H1 (cell line): Measurements from ENCODE around the gene CNGB1. TPM values are rescaled to one million over a fixed set of nuclear protein-coding genes. Genes with fewer than 3 reads are reported as not detected.

Source experiments
- CTCF ChIA-PET: fragments of 300-600 bp; sonication (Branson Sonifier 250); formaldehyde crosslinking; loops from one replicate; lab custom pipeline; 2021; ENCODE audit not compliant: partially characterized antibody; lab: Charles Lee
- POLR2A ChIA-PET: fragments of 300-600 bp; sonication (Branson Sonifier 250); formaldehyde crosslinking; loops from one replicate; lab custom pipeline; 2021; ENCODE audit warnings: inconsistent platforms; ENCODE audit not compliant: partially characterized antibody; lab: Charles Lee
- DNase-seq, 2 experiments: peaks; one replicate each; pipeline versions ENCODE4 v3.0.0 to v3.0.0-alpha.2; 2010 to 2022; ENCODE audit warnings: low spot score in 2 of 2, low read depth in 1 of 2, mixed read lengths in 1 of 2
- FAIRE-seq: peaks from 2 replicates; lab custom pipeline; 2011; peaks lifted over from hg19 to GRCh38; lab: Jason Lieb, UNC
- H2AFZ ChIP-seq: 2 replicates; pipeline ENCODE4 v1.8.1; 2012; ENCODE audit warnings: low read length, inconsistent platforms
- H2AK5ac ChIP-seq: 2 replicates; pipeline ENCODE4 v1.6.1; 2013; ENCODE audit warnings: low read depth, low read length
- H2BK120ac ChIP-seq: replicated peaks from 2 replicates; pipeline ENCODE3; 2013; ENCODE audit warnings: low read depth, low read length, inconsistent platforms
- H2BK12ac ChIP-seq: 2 replicates; pipeline ENCODE4 v1.6.1; 2013; ENCODE audit warnings: low read depth, low read length
- H2BK15ac ChIP-seq: 2 replicates; pipeline ENCODE4 v1.6.1; 2013; ENCODE audit warnings: low read length
- H2BK20ac ChIP-seq: 2 replicates; pipeline ENCODE4 v1.6.1; 2013; ENCODE audit warnings: low read length
- H2BK5ac ChIP-seq: 2 replicates; pipeline ENCODE4 v1.6.1; 2013; ENCODE audit warnings: low read depth, low read length
- H3K14ac ChIP-seq: 2 replicates; pipeline ENCODE4 v1.6.1; 2013; ENCODE audit warnings: inconsistent platforms; ENCODE audit not compliant: insufficient read length
- H3K18ac ChIP-seq: 2 replicates; pipeline ENCODE4 v1.6.1; 2013; ENCODE audit warnings: low read length; ENCODE audit errors: extremely low read depth
- H3K23ac ChIP-seq: 2 replicates; pipeline ENCODE4 v1.6.1; 2013; ENCODE audit warnings: inconsistent platforms; ENCODE audit not compliant: insufficient read length
- H3K23me2 ChIP-seq: 2 replicates; pipeline ENCODE4 v1.6.1; 2013; ENCODE audit warnings: low read depth, low read length
- H3K27ac ChIP-seq: 2 replicates; pipeline ENCODE4 v1.6.1; 2011; ENCODE audit warnings: low read depth, low read length, inconsistent platforms
- H3K27me3 ChIP-seq, 4 experiments: replicated peaks in 1 of 4; 1 replicate in 1 of 4; 2 replicates in 3 of 4; pipeline versions ENCODE4 v1.6.1 to v1.8.1; 2011 to 2013; ENCODE audit warnings: low read length in 3 of 4, mild to moderate bottlenecking in 3 of 4, inconsistent platforms in 2 of 4, mixed read lengths in 2 of 4, moderate library complexity in 1 of 4; ENCODE audit not compliant: control insufficient read depth in 3 of 4, insufficient read depth in 3 of 4; ENCODE audit errors: extremely low read depth in 1 of 4
- H3K36me3 ChIP-seq, 4 experiments: 2 replicates each; pipeline versions ENCODE4 v1.6.1 to v1.8.1; 2011 to 2013; ENCODE audit warnings: mild to moderate bottlenecking in 4 of 4, low read length in 3 of 4, moderate library complexity in 2 of 4, control low read depth in 1 of 4, inconsistent platforms in 1 of 4; ENCODE audit not compliant: insufficient read depth in 4 of 4, control insufficient read depth in 2 of 4
- H3K4ac ChIP-seq: replicated peaks from 2 replicates; pipeline ENCODE3; 2013; ENCODE audit warnings: low read length, low read depth, mixed read lengths, inconsistent platforms; ENCODE audit not compliant: insufficient read length
- H3K4me1 ChIP-seq, 4 experiments: replicated peaks in 1 of 4; 1 replicate in 1 of 4; 2 replicates in 3 of 4; pipeline versions ENCODE4 v1.6.1 to v1.8.1; 2011 to 2013; ENCODE audit warnings: low read length in 3 of 4, inconsistent platforms in 2 of 4, mixed read lengths in 1 of 4; ENCODE audit not compliant: insufficient read depth in 4 of 4, control insufficient read depth in 3 of 4
- H3K4me2 ChIP-seq, 2 experiments: 2 replicates each; pipeline versions ENCODE4 v1.6.1 to v1.8.1; 2011 to 2013; ENCODE audit warnings: low read depth in 2 of 2, low read length in 2 of 2, control low read depth in 1 of 2, inconsistent platforms in 1 of 2, mild to moderate bottlenecking in 1 of 2; ENCODE audit not compliant: insufficient read depth in 1 of 2
- H3K4me3 ChIP-seq, 4 experiments: fragments of 200-600, 300-600 bp in 1 of 4; sonication (generic), shearing (Covaris generic), sonication (Bioruptor Twin) in 1 of 4; 2 replicates each; pipeline versions ENCODE4 v1.5.1 to v1.8.1; 2011 to 2016; ENCODE audit warnings: low read length in 4 of 4, low read depth in 3 of 4, control low read depth in 2 of 4, inconsistent platforms in 2 of 4, mild to moderate bottlenecking in 2 of 4, mixed read lengths in 1 of 4, moderate library complexity in 1 of 4; ENCODE audit not compliant: insufficient read depth in 2 of 4; ENCODE audit errors: extremely low read depth in 1 of 4
- H3K56ac ChIP-seq: replicated peaks from 2 replicates; pipeline ENCODE3; 2013; ENCODE audit warnings: low read depth, mild to moderate bottlenecking, mixed read lengths, low read length, inconsistent platforms; ENCODE audit not compliant: insufficient read length
- H3K79me1 ChIP-seq: 2 replicates; pipeline ENCODE4 v1.6.1; 2013; ENCODE audit warnings: low read depth, low read length, control low read depth
- H3K79me2 ChIP-seq, 2 experiments: 2 replicates each; pipeline versions ENCODE4 v1.6.1 to v1.8.1; 2012 to 2013; ENCODE audit warnings: low read length in 2 of 2, mild to moderate bottlenecking in 2 of 2, inconsistent platforms in 1 of 2; ENCODE audit not compliant: insufficient read depth in 2 of 2, control insufficient read depth in 1 of 2
- H3K9ac ChIP-seq, 4 experiments: replicated peaks in 1 of 4; 1 replicate in 1 of 4; 2 replicates in 3 of 4; pipeline versions ENCODE4 v1.6.1 to v1.8.1; 2011 to 2013; ENCODE audit warnings: low read depth in 3 of 4, low read length in 3 of 4, control low read depth in 2 of 4, mild to moderate bottlenecking in 2 of 4, moderate library complexity in 2 of 4, inconsistent platforms in 1 of 4; ENCODE audit errors: extremely low read depth in 1 of 4
- H3K9me3 ChIP-seq, 2 experiments: 2 replicates each; pipeline versions ENCODE4 v1.6.1 to v1.8.1; 2012 to 2013; ENCODE audit warnings: mild to moderate bottlenecking in 2 of 2, moderate library complexity in 2 of 2, control low read depth in 1 of 2, inconsistent platforms in 1 of 2, low read depth in 1 of 2, low read length in 1 of 2, mixed read lengths in 1 of 2; ENCODE audit not compliant: insufficient read depth in 2 of 2
- H4K20me1 ChIP-seq, 2 experiments: replicated peaks in 1 of 2; 2 replicates each; pipeline versions ENCODE3 to v1.8.1; 2011 to 2013; ENCODE audit warnings: inconsistent platforms in 2 of 2, low read length in 2 of 2, mild to moderate bottlenecking in 1 of 2; ENCODE audit not compliant: insufficient read depth in 2 of 2, control insufficient read depth in 1 of 2
- H4K5ac ChIP-seq: 2 replicates; pipeline ENCODE4 v1.6.1; 2013; ENCODE audit warnings: low read length, low read depth, mixed read lengths, inconsistent platforms; ENCODE audit not compliant: insufficient read length
- H4K8ac ChIP-seq: 2 replicates; pipeline ENCODE4 v1.8.0; 2013; ENCODE audit warnings: mild to moderate bottlenecking, moderate library complexity, low read length, inconsistent platforms; ENCODE audit not compliant: insufficient read depth; ENCODE audit errors: extremely low read depth
- H4K91ac ChIP-seq: replicated peaks from 2 replicates; pipeline ENCODE3; 2013; ENCODE audit warnings: low read length, mixed read lengths, inconsistent platforms; ENCODE audit not compliant: insufficient read length
- JUN ChIP-seq: IDR thresholded peaks from 2 replicates; pipeline ENCODE4 v1.6.1; 2011; ENCODE audit warnings: low read depth, mild to moderate bottlenecking, improper control_type of control experiment, low read length
- SRF ChIP-seq: IDR thresholded peaks from 2 replicates; pipeline ENCODE4 v1.6.1; 2011; ENCODE audit warnings: mild to moderate bottlenecking, low read depth, low read length, moderate library complexity
- YY1 ChIP-seq: IDR thresholded peaks from 2 replicates; pipeline ENCODE4 v1.6.1; 2011; ENCODE audit warnings: low read depth, mild to moderate bottlenecking, low read length
- WGBS, 2 experiments: shearing (Covaris generic) in 1 of 2; methylation state at CpG; one replicate each; pipeline versions ENCODE4 v1.1.6 to v1.1.7; 2013 to 2015; ENCODE audit warnings: low lambda C conversion rate in 2 of 2, mixed read lengths in 2 of 2, inconsistent platforms in 1 of 2, low coverage in 1 of 2, missing lambda C conversion rate in 1 of 2; ENCODE audit not compliant: insufficient replicate concordance in 2 of 2, insufficient coverage in 1 of 2, insufficient read length in 1 of 2; ENCODE audit errors: extremely low coverage in 1 of 2, missing lambda C conversion rate in 1 of 2; 5-methylcytosine and 5-hydroxymethylcytosine counted together
- polyA plus RNA-seq, 7 experiments: library from polyadenylated mRNA; depleted of rRNA in 3 of 7; stranded (reverse) in 5 of 7; unstranded in 2 of 7; fragments of >200 nt in 5 of 7; fragments of 200-250 nt in 2 of 7; gene quantifications; 1 replicate in 5 of 7; 2 replicates in 1 of 7; 4 replicates in 1 of 7; pipeline versions ENCODE4 v1.2.1 to v1.2.3, GENCODE V29; 2011 to 2013; ENCODE audit warnings: missing spikeins in 2 of 7, mixed read lengths in 2 of 7
- total RNA-seq: library from RNA; stranded (reverse); fragmentation: NEBNext Ultra II Directional; extraction: Animal tissue kit (Norgen Biotek cat#: 25700); gene quantifications from 2 replicates; pipeline ENCODE4 v1.2.1, GENCODE V29; 2021

CNGB1 gene
- total and polyA plus RNA-seq, 2 of the 8 experiments (the other 6 are each of a cell fraction or from before 2014, with no cell fraction given), result not detected

DNA sequence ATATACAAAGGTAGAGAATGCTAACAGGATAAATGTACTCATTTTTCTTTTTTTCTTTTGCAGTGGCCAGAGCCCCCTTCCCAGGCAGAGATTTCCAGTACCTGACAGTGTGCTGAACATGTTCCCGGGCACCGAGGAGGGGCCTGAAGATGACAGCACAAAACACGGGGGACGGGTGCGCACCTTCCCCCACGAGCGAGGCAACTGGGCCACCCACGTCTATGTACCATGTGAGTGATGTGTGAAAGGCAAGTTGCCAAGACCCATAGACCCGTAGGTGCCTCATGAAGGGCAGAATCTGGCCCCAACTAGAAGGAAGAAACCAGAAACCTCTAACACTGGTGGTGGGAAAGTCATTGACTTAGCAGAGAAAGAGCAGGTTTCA is 31.5 kb upstream of the CNGB1 start:
- Histone ChIP-seq H3K4me2 (peak overlapping the region in 1 of 2 experiments; percentile 79; a peak in 1 of 4 replicates), H3K9me3 (no peaks in the 10 kb centered on the region), H2BK12ac (no peak overlapping the region), H3K36me3 (peaks cover 0 to 15% (median 8%) of the 10 kb centered on the region in 4 experiments; a peak in 5 of 8 replicates), H3K27ac (no peak overlapping the region), H4K5ac (no peak overlapping the region), H4K91ac (no peak overlapping the region), H3K27me3 (peaks cover 0 to 3% (median 0%) of the 10 kb centered on the region in 4 experiments; a peak in 2 of 7 replicates), H2BK5ac (no peak overlapping the region), H3K23ac (no peak overlapping the region), H3K4me3 (no peak overlapping the region), H3K4me1 (peaks cover 5 to 8% (median 7%) of the 10 kb centered on the region in 4 experiments; a peak in 6 of 7 replicates), H4K8ac (no peak overlapping the region), H2BK120ac (no peak overlapping the region), H2BK20ac (no peak overlapping the region), H3K23me2 (peaks cover 7% of the 10 kb centered on the region), H3K4ac (no peak overlapping the region), H3K14ac (no peak overlapping the region), H2AFZ (no peak overlapping the region), H2BK15ac (no peak overlapping the region), H2AK5ac (no peak overlapping the region), H3K79me1 (no peaks in the 10 kb centered on the region), H3K9ac (no peak overlapping the region), H3K79me2 (peaks cover 0 to 3% of the 10 kb centered on the region in 2 experiments; a peak in 1 of 4 replicates), H3K18ac (no peak overlapping the region), H3K56ac (no peak overlapping the region), H4K20me1 (peaks cover 0 to 3% of the 10 kb centered on the region in 2 experiments)
- DNase-seq (no peak), FAIRE-seq (no peak)
- ChIA-PET CTCF (interaction anchor here (0.7 to 26.3 kb wide), 7 partner anchors 8 to 279 kb away, joined by 3 to 305 read pairs (median 4); no protein-coding TSS in a partner anchor), POLR2A (interaction anchor here (1.5 to 1.6 kb wide), 2 partner anchors 16 to 24 kb away, joined by 5 read pairs; partner anchors contain the start of gene MMP15)
- no peak for TF ChIP-seq SRF
- no peak for TF ChIP-seq JUN
- no peak for TF ChIP-seq YY1
- 95% methylated on average over 9 of the region's 9 CpGs; no CpG with 5 or more reads in 1 of the 2 experiments for WGBS, 2 experiments
